Mammary epithelial cell (primary cell): ENCODE measurements around the gene MAPRE3.

ENCODE experiments used
- EZH2 ChIP-seq: IDR thresholded peaks from 2 replicates; pipeline ENCODE4 v1.6.1; 2012; ENCODE audit warnings: low read length, inconsistent platforms, borderline replicate concordance
- TF ChIP-seq, protein P1 (sequence below), 2 donors: IDR thresholded peaks in 1 of 2; conservative IDR thresholded peaks in 1 of 2; 2 replicates each; pipeline ENCODE4 v1.5.1; 2011 to 2012; ENCODE audit warnings: inconsistent platforms in 2 of 2, low read length in 2 of 2, mild to moderate bottlenecking in 2 of 2, control low read depth in 1 of 2, low read depth in 1 of 2; ENCODE audit not compliant: insufficient read depth in 1 of 2; ENCODE audit errors: extremely low read depth in 1 of 2

DNA sequence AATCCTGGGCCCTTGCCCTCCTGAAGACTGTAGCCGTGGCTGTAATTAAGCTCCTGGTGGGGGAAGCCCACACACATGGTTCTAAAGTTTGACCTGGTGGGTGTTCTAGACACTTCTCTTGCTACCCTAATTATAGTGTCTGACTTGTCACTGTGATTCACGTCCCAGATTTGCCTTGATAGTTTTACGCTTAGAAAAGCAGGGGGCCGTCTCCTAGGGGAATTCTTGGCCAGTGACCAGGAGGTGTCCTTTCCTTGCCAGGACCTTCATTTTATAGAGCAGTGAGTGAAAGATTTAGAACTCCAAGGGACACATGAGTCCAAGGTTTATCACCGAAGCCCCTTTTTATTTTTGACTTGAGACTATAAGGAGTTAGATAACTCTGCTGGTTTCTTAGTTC, 71.3 kb downstream of the MAPRE3 start:
- TF ChIP-seq, protein P1, sequence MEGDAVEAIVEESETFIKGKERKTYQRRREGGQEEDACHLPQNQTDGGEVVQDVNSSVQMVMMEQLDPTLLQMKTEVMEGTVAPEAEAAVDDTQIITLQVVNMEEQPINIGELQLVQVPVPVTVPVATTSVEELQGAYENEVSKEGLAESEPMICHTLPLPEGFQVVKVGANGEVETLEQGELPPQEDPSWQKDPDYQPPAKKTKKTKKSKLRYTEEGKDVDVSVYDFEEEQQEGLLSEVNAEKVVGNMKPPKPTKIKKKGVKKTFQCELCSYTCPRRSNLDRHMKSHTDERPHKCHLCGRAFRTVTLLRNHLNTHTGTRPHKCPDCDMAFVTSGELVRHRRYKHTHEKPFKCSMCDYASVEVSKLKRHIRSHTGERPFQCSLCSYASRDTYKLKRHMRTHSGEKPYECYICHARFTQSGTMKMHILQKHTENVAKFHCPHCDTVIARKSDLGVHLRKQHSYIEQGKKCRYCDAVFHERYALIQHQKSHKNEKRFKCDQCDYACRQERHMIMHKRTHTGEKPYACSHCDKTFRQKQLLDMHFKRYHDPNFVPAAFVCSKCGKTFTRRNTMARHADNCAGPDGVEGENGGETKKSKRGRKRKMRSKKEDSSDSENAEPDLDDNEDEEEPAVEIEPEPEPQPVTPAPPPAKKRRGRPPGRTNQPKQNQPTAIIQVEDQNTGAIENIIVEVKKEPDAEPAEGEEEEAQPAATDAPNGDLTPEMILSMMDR (conservative IDR thresholded peaks at IDR 0.05 in 1 of 2, IDR thresholded peaks at IDR 0.05 in 1 of 2; ENCODE audit: extremely low read depth in 1 of 2, insufficient read depth in 1 of 2, low read depth in 1 of 2, low read length in 2 of 2) = no peak
- no peak for TF ChIP-seq EZH2
